Activated CD8-positive, alpha-beta T cell treated with anti-CD3 and anti-CD28 coated beads for 36 hours (primary cell): ENCODE results near the gene SPCS3. TPM values are rescaled to one million over a fixed set of nuclear protein-coding genes. Genes with fewer than 3 reads are reported as not detected.

Experiments used
- ATAC-seq: fragments of 200-7000 bp; cut with Tn5 transposase; one replicate; pipeline ENCODE4 v1.10.0; 2021; ENCODE audit warnings: mild to moderate bottlenecking, moderate library complexity
- CTCF ChIA-PET: fragments of 350-600 bp; sonication (Branson Sonifier 250); formaldehyde crosslinking; loops from one replicate; lab custom pipeline; 2021; ENCODE audit warnings: antibody characterized with exemption; lab: Charles Lee
- POLR2A ChIA-PET: fragments of 350-600 bp; sonication (Branson Sonifier 250); formaldehyde crosslinking; loops from one replicate; lab custom pipeline; 2021; ENCODE audit warnings: antibody characterized with exemption; lab: Charles Lee
- DNase-seq: peaks from one replicate; pipeline ENCODE4 v3.0.0-alpha.2; 2020
- H3K27ac Mint-ChIP-seq: one replicate; pipeline ENCODE4 v1.8.0; 2021; ENCODE audit warnings: mild to moderate bottlenecking, mixed read lengths
- H3K27me3 Mint-ChIP-seq: one replicate; pipeline ENCODE4 v1.8.0; 2021; ENCODE audit warnings: mixed read lengths
- H3K36me3 Mint-ChIP-seq: one replicate; pipeline ENCODE4 v1.8.0; 2021; ENCODE audit warnings: low read depth, mixed read lengths
- H3K4me1 Mint-ChIP-seq: one replicate; pipeline ENCODE4 v1.8.0; 2021; ENCODE audit warnings: low read depth, mixed read lengths
- H3K4me3 Mint-ChIP-seq: one replicate; pipeline ENCODE4 v1.8.0; 2021; ENCODE audit warnings: mild to moderate bottlenecking, moderate library complexity, mixed read lengths
- H3K9me3 Mint-ChIP-seq: one replicate; pipeline ENCODE4 v1.8.0; 2021; ENCODE audit warnings: mixed read lengths
- intact Hi-C: fragments of 100-400 bp; cut with micrococcal nuclease; formaldehyde crosslinking; loops from one replicate; pipeline ENCODE4 v1.10.0; 2022
- total RNA-seq, 2 experiments: library from RNA; stranded (reverse); gene quantifications; one replicate each; pipeline ENCODE4 v1.2.3, GENCODE V29; 2021
- TF ChIP-seq, protein P1 (sequence below): fragments of 200-600 bp; IDR thresholded peaks from one replicate; pipeline ENCODE4 v1.8.0; 2022; ENCODE audit warnings: antibody characterized with exemption, mild to moderate bottlenecking

The SPCS3 gene
- total RNA-seq, 2 experiments from 2014 or later, result 153 to 155 TPM

DNA sequence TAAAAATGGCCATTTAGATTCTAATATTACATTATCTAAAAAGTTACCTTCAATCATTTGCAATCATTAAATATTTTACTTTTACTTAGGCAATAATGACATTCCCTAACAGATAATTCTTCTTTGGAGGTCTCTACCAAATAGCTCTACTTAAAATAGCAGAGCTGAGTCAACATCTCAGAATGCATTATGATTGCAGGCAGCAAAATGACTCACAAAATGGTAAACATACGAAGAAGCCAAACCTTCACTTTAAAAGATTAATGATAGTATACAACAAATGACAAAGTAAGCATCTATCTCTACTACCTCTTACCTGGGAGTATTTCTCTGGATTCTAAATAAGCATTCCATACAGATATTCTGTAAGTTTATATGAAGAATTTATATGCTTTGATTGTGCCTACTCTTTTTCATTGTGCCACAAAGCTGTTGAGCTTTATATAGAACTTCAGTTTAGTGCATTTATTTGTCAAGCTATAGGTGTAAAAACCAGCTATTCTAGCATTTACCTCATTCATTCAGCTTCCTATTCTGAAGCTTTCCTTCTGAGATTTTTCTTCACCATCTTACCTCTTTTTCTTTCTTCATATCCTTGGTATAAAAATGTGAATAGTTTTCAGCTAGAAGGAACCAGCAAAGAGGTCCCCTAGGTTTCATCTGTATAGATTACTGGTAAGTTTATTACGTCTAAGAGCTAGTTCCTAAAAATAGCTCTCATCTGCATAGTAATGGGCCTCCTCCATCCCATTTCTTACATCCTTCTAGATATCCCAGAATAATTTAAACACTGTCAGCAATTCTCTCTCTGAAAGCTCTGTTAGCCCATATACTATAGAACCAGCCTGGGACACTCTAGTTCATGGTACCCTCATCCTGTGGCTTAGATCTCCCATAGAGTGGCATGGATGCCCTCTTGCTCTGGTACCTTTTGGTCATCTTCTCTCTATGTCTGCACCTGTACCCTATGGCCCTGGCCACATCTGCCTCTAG, 17.2 kb upstream of the SPCS3 start:
- ChIA-PET CTCF (no interaction called here), POLR2A (no interaction called here)
- no peak for DNase-seq
- Mint-ChIP-seq H3K4me3 (no peak overlapping the region), H3K27me3 (peaks cover 20% of the 10 kb centered on the region), H3K4me1 (no peaks in the 10 kb centered on the region), H3K27ac (no peak overlapping the region), H3K36me3 (no peaks in the 10 kb centered on the region), H3K9me3 (no peaks in the 10 kb centered on the region)
- intact Hi-C loops, result no loop called here
- no peak for ATAC-seq
- TF ChIP-seq, protein P1, sequence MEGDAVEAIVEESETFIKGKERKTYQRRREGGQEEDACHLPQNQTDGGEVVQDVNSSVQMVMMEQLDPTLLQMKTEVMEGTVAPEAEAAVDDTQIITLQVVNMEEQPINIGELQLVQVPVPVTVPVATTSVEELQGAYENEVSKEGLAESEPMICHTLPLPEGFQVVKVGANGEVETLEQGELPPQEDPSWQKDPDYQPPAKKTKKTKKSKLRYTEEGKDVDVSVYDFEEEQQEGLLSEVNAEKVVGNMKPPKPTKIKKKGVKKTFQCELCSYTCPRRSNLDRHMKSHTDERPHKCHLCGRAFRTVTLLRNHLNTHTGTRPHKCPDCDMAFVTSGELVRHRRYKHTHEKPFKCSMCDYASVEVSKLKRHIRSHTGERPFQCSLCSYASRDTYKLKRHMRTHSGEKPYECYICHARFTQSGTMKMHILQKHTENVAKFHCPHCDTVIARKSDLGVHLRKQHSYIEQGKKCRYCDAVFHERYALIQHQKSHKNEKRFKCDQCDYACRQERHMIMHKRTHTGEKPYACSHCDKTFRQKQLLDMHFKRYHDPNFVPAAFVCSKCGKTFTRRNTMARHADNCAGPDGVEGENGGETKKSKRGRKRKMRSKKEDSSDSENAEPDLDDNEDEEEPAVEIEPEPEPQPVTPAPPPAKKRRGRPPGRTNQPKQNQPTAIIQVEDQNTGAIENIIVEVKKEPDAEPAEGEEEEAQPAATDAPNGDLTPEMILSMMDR, result no peak

DNA sequence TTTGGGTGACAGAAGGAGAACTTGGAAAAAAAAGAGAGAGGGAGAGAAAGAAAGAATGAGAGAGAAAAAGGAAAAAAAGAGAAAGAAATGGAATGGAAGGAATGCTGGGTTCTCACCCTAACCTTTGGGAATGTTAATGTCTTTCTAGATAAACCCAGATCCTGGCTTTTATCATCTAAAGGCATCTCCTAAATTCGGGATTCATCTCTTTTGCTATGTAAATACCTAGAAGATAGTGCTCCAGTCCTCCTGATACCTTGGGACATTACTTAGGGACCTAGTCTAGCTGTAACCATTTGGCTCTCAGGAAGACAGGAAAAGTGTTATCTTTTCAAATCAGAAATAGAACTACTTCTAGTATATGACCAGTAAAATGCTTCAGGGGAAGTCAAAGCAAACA, 15.8 kb upstream of the SPCS3 start:
- POLR2A ChIA-PET, result no interaction called here
- TF ChIP-seq, protein P1, result no peak
- intact Hi-C loops, result no loop called here
- ATAC-seq (no peak), DNase-seq (no peak)
- H3K9me3 Mint-ChIP-seq, result no peaks in the 10 kb centered on the region
- no peaks in the 10 kb centered on the region for H3K36me3 Mint-ChIP-seq
- no peak overlapping the region for H3K4me3 Mint-ChIP-seq
- no peaks in the 10 kb centered on the region for H3K4me1 Mint-ChIP-seq
- H3K27ac Mint-ChIP-seq, result no peak overlapping the region
- peaks cover 25% of the 10 kb centered on the region for H3K27me3 Mint-ChIP-seq
- CTCF ChIA-PET, result no interaction called here

DNA sequence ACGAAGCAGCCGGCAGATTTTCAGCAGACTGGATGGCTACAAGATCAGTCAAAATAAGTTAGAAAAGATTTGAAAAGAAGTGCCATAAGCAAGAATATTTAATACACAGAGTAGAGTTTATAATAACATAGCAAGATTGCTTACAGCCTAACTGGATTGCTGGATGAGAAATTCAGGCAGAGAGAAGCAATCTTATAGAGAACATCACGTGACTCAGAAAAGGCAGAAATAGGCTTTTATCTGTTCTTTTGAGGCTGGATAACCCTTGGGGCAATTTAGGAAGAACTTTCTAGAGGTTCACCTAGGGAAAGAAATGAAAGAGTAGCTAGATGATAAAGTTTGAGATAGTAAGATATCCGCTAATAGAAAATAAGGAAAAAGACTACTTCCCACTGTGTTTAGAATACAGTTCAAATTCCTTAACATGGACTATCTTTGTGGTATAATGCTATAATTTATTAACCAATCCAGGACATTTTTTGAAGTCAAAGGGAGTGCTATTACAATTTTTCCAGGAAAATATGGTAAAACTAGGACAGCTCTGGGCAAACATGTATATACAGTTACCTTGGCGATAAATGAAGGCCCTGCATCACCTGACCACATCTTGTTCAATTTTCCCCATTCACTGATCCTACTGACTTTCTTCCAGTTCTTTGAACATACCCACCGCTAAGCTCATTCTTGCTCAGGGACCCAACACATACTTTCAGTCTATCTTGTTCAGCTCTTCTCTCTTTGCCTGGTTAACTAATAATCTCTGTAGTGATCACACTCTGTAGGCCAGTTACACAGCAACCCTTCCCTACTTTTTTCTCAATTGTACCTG, 12.7 kb upstream of the SPCS3 start:
- Mint-ChIP-seq H3K27me3 (peaks cover 27% of the 10 kb centered on the region), H3K36me3 (no peaks in the 10 kb centered on the region), H3K4me3 (no peak overlapping the region), H3K9me3 (no peaks in the 10 kb centered on the region), H3K27ac (no peak overlapping the region), H3K4me1 (no peaks in the 10 kb centered on the region)
- DNase-seq, result no peak
- ChIA-PET POLR2A (interaction anchor here (0.6 kb wide), 1 partner anchor 12 kb away, joined by 3 read pairs; no protein-coding TSS in a partner anchor), CTCF (interaction anchor here (1.1 kb wide), 1 partner anchor 14 kb away, joined by 3 read pairs; no protein-coding TSS in a partner anchor)
- intact Hi-C loops, result no loop called here
- TF ChIP-seq, protein P1, result no peak
- ATAC-seq, result no peak

DNA sequence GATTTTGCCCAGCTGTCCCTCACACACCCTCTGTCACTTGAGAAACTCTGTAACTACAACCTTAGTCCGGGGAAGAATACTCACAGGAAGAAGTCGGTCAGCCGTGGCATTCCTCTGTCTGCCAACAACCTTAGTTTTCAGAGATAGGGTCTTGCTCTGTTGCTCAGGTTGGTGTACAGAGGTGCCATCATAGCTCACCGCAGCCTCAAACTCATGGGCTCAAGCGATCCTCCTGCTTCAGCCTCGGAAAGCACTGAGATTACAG, 12.2 kb upstream of the SPCS3 start:
- Mint-ChIP-seq H3K36me3 (no peaks in the 10 kb centered on the region), H3K4me3 (no peak overlapping the region), H3K4me1 (no peaks in the 10 kb centered on the region), H3K27ac (no peak overlapping the region), H3K9me3 (no peaks in the 10 kb centered on the region), H3K27me3 (peaks cover 27% of the 10 kb centered on the region)
- TF ChIP-seq, protein P1, result no peak
- ChIA-PET POLR2A (interaction anchor here (0.6 kb wide), 1 partner anchor 12 kb away, joined by 3 read pairs; no protein-coding TSS in a partner anchor), CTCF (interaction anchor here (1.1 kb wide), 1 partner anchor 15 kb away, joined by 3 read pairs; no protein-coding TSS in a partner anchor)
- ATAC-seq (no peak), DNase-seq (no peak)
- intact Hi-C loops, result no loop called here
